Sigmoid colon (tissue), 4 donors: Measurements from ENCODE around the gene SLC12A5.

Experiments used
- EP300 ChIP-seq, 4 donors: sonication (generic); formaldehyde crosslinking; IDR thresholded peaks; one replicate each; pipeline ENCODE4 v1.6.1; 2017; ENCODE audit warnings: antibody characterized with exemption in 4 of 4
- POLR2A ChIP-seq, 2 donors: fragments of 450-650 bp; IDR thresholded peaks; one replicate each; pipeline ENCODE4 v1.6.1; 2016; ENCODE audit warnings: antibody characterized with exemption in 2 of 2, mild to moderate bottlenecking in 2 of 2, moderate library complexity in 2 of 2
- TF ChIP-seq, protein P1 (sequence below), 4 experiments: fragments of 450-650 bp in 3 of 4; fragments of 200-600 bp in 1 of 4; IDR thresholded peaks; one replicate each; pipeline ENCODE4 v1.5.1; 2016 to 2019; ENCODE audit warnings: antibody characterized with exemption in 4 of 4, mild to moderate bottlenecking in 3 of 4, moderate library complexity in 2 of 4

DNA sequence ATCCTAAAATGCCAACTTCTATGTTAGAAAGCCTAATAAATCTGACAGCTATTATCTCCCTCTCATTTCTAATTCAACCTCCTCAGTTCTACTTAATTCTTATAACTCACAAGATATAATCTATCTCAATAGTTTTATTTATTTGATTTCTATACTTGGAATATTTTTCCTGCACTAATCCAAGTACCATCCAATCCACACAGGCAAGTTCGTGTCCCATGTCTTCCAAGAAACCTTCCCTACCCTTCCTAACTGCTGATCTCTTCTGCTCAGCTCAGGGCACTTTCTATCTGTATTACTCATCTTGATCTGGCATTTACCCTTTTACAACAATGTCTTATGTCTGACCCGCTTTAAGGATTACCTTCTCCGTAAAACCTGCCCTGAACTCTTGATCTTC is 42.6 kb downstream of the SLC12A5 start:
- no peak for TF ChIP-seq EP300 (IDR thresholded peaks at IDR 0.05)
- TF ChIP-seq, protein P1, sequence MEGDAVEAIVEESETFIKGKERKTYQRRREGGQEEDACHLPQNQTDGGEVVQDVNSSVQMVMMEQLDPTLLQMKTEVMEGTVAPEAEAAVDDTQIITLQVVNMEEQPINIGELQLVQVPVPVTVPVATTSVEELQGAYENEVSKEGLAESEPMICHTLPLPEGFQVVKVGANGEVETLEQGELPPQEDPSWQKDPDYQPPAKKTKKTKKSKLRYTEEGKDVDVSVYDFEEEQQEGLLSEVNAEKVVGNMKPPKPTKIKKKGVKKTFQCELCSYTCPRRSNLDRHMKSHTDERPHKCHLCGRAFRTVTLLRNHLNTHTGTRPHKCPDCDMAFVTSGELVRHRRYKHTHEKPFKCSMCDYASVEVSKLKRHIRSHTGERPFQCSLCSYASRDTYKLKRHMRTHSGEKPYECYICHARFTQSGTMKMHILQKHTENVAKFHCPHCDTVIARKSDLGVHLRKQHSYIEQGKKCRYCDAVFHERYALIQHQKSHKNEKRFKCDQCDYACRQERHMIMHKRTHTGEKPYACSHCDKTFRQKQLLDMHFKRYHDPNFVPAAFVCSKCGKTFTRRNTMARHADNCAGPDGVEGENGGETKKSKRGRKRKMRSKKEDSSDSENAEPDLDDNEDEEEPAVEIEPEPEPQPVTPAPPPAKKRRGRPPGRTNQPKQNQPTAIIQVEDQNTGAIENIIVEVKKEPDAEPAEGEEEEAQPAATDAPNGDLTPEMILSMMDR (IDR thresholded peaks at IDR 0.05): no peak
- no peak for TF ChIP-seq POLR2A (IDR thresholded peaks at IDR 0.05)
